H1 (cell line): ENCODE measurements around the gene ADH4. TPM values are rescaled to one million over a fixed set of nuclear protein-coding genes. Genes with fewer than 3 reads are reported as not detected.

Experiments used
- CTCF ChIA-PET: fragments of 300-600 bp; sonication (Branson Sonifier 250); formaldehyde crosslinking; loops from one replicate; lab custom pipeline; 2021; ENCODE audit not compliant: partially characterized antibody; lab: Charles Lee
- POLR2A ChIA-PET: fragments of 300-600 bp; sonication (Branson Sonifier 250); formaldehyde crosslinking; loops from one replicate; lab custom pipeline; 2021; ENCODE audit warnings: inconsistent platforms; ENCODE audit not compliant: partially characterized antibody; lab: Charles Lee
- DNase-seq, 2 experiments: peaks; one replicate each; pipeline versions ENCODE4 v3.0.0 to v3.0.0-alpha.2; 2010 to 2022; ENCODE audit warnings: low spot score in 2 of 2, low read depth in 1 of 2, mixed read lengths in 1 of 2
- FAIRE-seq: peaks from 2 replicates; lab custom pipeline; 2011; peaks lifted over from hg19 to GRCh38; lab: Jason Lieb, UNC
- H2AFZ ChIP-seq: 2 replicates; pipeline ENCODE4 v1.8.1; 2012; ENCODE audit warnings: low read length, inconsistent platforms
- H2AK5ac ChIP-seq: 2 replicates; pipeline ENCODE4 v1.6.1; 2013; ENCODE audit warnings: low read depth, low read length
- H2BK120ac ChIP-seq: replicated peaks from 2 replicates; pipeline ENCODE3; 2013; ENCODE audit warnings: low read depth, low read length, inconsistent platforms
- H2BK12ac ChIP-seq: 2 replicates; pipeline ENCODE4 v1.6.1; 2013; ENCODE audit warnings: low read depth, low read length
- H2BK15ac ChIP-seq: 2 replicates; pipeline ENCODE4 v1.6.1; 2013; ENCODE audit warnings: low read length
- H2BK20ac ChIP-seq: 2 replicates; pipeline ENCODE4 v1.6.1; 2013; ENCODE audit warnings: low read length
- H2BK5ac ChIP-seq: 2 replicates; pipeline ENCODE4 v1.6.1; 2013; ENCODE audit warnings: low read depth, low read length
- H3K14ac ChIP-seq: 2 replicates; pipeline ENCODE4 v1.6.1; 2013; ENCODE audit warnings: inconsistent platforms; ENCODE audit not compliant: insufficient read length
- H3K18ac ChIP-seq: 2 replicates; pipeline ENCODE4 v1.6.1; 2013; ENCODE audit warnings: low read length; ENCODE audit errors: extremely low read depth
- H3K23ac ChIP-seq: 2 replicates; pipeline ENCODE4 v1.6.1; 2013; ENCODE audit warnings: inconsistent platforms; ENCODE audit not compliant: insufficient read length
- H3K23me2 ChIP-seq: 2 replicates; pipeline ENCODE4 v1.6.1; 2013; ENCODE audit warnings: low read depth, low read length
- H3K27ac ChIP-seq: 2 replicates; pipeline ENCODE4 v1.6.1; 2011; ENCODE audit warnings: low read depth, low read length, inconsistent platforms
- H3K27me3 ChIP-seq, 4 experiments: replicated peaks in 1 of 4; 1 replicate in 1 of 4; 2 replicates in 3 of 4; pipeline versions ENCODE4 v1.6.1 to v1.8.1; 2011 to 2013; ENCODE audit warnings: low read length in 3 of 4, mild to moderate bottlenecking in 3 of 4, inconsistent platforms in 2 of 4, mixed read lengths in 2 of 4, moderate library complexity in 1 of 4; ENCODE audit not compliant: control insufficient read depth in 3 of 4, insufficient read depth in 3 of 4; ENCODE audit errors: extremely low read depth in 1 of 4
- H3K36me3 ChIP-seq, 4 experiments: 2 replicates each; pipeline versions ENCODE4 v1.6.1 to v1.8.1; 2011 to 2013; ENCODE audit warnings: mild to moderate bottlenecking in 4 of 4, low read length in 3 of 4, moderate library complexity in 2 of 4, control low read depth in 1 of 4, inconsistent platforms in 1 of 4; ENCODE audit not compliant: insufficient read depth in 4 of 4, control insufficient read depth in 2 of 4
- H3K4ac ChIP-seq: replicated peaks from 2 replicates; pipeline ENCODE3; 2013; ENCODE audit warnings: low read length, low read depth, mixed read lengths, inconsistent platforms; ENCODE audit not compliant: insufficient read length
- H3K4me1 ChIP-seq, 4 experiments: replicated peaks in 1 of 4; 1 replicate in 1 of 4; 2 replicates in 3 of 4; pipeline versions ENCODE4 v1.6.1 to v1.8.1; 2011 to 2013; ENCODE audit warnings: low read length in 3 of 4, inconsistent platforms in 2 of 4, mixed read lengths in 1 of 4; ENCODE audit not compliant: insufficient read depth in 4 of 4, control insufficient read depth in 3 of 4
- H3K4me2 ChIP-seq, 2 experiments: 2 replicates each; pipeline versions ENCODE4 v1.6.1 to v1.8.1; 2011 to 2013; ENCODE audit warnings: low read depth in 2 of 2, low read length in 2 of 2, control low read depth in 1 of 2, inconsistent platforms in 1 of 2, mild to moderate bottlenecking in 1 of 2; ENCODE audit not compliant: insufficient read depth in 1 of 2
- H3K4me3 ChIP-seq, 4 experiments: fragments of 200-600, 300-600 bp in 1 of 4; sonication (generic), shearing (Covaris generic), sonication (Bioruptor Twin) in 1 of 4; 2 replicates each; pipeline versions ENCODE4 v1.5.1 to v1.8.1; 2011 to 2016; ENCODE audit warnings: low read length in 4 of 4, low read depth in 3 of 4, control low read depth in 2 of 4, inconsistent platforms in 2 of 4, mild to moderate bottlenecking in 2 of 4, mixed read lengths in 1 of 4, moderate library complexity in 1 of 4; ENCODE audit not compliant: insufficient read depth in 2 of 4; ENCODE audit errors: extremely low read depth in 1 of 4
- H3K56ac ChIP-seq: replicated peaks from 2 replicates; pipeline ENCODE3; 2013; ENCODE audit warnings: low read depth, mild to moderate bottlenecking, mixed read lengths, low read length, inconsistent platforms; ENCODE audit not compliant: insufficient read length
- H3K79me1 ChIP-seq: 2 replicates; pipeline ENCODE4 v1.6.1; 2013; ENCODE audit warnings: low read depth, low read length, control low read depth
- H3K79me2 ChIP-seq, 2 experiments: 2 replicates each; pipeline versions ENCODE4 v1.6.1 to v1.8.1; 2012 to 2013; ENCODE audit warnings: low read length in 2 of 2, mild to moderate bottlenecking in 2 of 2, inconsistent platforms in 1 of 2; ENCODE audit not compliant: insufficient read depth in 2 of 2, control insufficient read depth in 1 of 2
- H3K9ac ChIP-seq, 4 experiments: replicated peaks in 1 of 4; 1 replicate in 1 of 4; 2 replicates in 3 of 4; pipeline versions ENCODE4 v1.6.1 to v1.8.1; 2011 to 2013; ENCODE audit warnings: low read depth in 3 of 4, low read length in 3 of 4, control low read depth in 2 of 4, mild to moderate bottlenecking in 2 of 4, moderate library complexity in 2 of 4, inconsistent platforms in 1 of 4; ENCODE audit errors: extremely low read depth in 1 of 4
- H3K9me3 ChIP-seq, 2 experiments: 2 replicates each; pipeline versions ENCODE4 v1.6.1 to v1.8.1; 2012 to 2013; ENCODE audit warnings: mild to moderate bottlenecking in 2 of 2, moderate library complexity in 2 of 2, control low read depth in 1 of 2, inconsistent platforms in 1 of 2, low read depth in 1 of 2, low read length in 1 of 2, mixed read lengths in 1 of 2; ENCODE audit not compliant: insufficient read depth in 2 of 2
- H4K20me1 ChIP-seq, 2 experiments: replicated peaks in 1 of 2; 2 replicates each; pipeline versions ENCODE3 to v1.8.1; 2011 to 2013; ENCODE audit warnings: inconsistent platforms in 2 of 2, low read length in 2 of 2, mild to moderate bottlenecking in 1 of 2; ENCODE audit not compliant: insufficient read depth in 2 of 2, control insufficient read depth in 1 of 2
- H4K5ac ChIP-seq: 2 replicates; pipeline ENCODE4 v1.6.1; 2013; ENCODE audit warnings: low read length, low read depth, mixed read lengths, inconsistent platforms; ENCODE audit not compliant: insufficient read length
- H4K8ac ChIP-seq: 2 replicates; pipeline ENCODE4 v1.8.0; 2013; ENCODE audit warnings: mild to moderate bottlenecking, moderate library complexity, low read length, inconsistent platforms; ENCODE audit not compliant: insufficient read depth; ENCODE audit errors: extremely low read depth
- H4K91ac ChIP-seq: replicated peaks from 2 replicates; pipeline ENCODE3; 2013; ENCODE audit warnings: low read length, mixed read lengths, inconsistent platforms; ENCODE audit not compliant: insufficient read length
- FOSL1 ChIP-seq: IDR thresholded peaks from 2 replicates; pipeline ENCODE4 v1.6.1; 2011; ENCODE audit warnings: mild to moderate bottlenecking, low read depth, low read length, moderate library complexity; ENCODE audit not compliant: insufficient read depth
- HDAC2 ChIP-seq, 2 experiments: fragments of 300-600 bp in 1 of 2; sonication (generic) in 1 of 2; IDR thresholded peaks; 2 replicates each; pipeline ENCODE4 v1.6.1; 2011 to 2012; ENCODE audit warnings: low read depth in 2 of 2, low read length in 2 of 2, mild to moderate bottlenecking in 2 of 2, moderate library complexity in 2 of 2, borderline replicate concordance in 1 of 2, inconsistent platforms in 1 of 2
- JUN ChIP-seq: IDR thresholded peaks from 2 replicates; pipeline ENCODE4 v1.6.1; 2011; ENCODE audit warnings: low read depth, mild to moderate bottlenecking, improper control_type of control experiment, low read length
- KDM4A ChIP-seq: IDR thresholded peaks from one replicate; pipeline ENCODE4 v1.7.1; 2012; ENCODE audit warnings: low read depth, mild to moderate bottlenecking, moderate library complexity, low read length, inconsistent platforms; ENCODE audit not compliant: severe bottlenecking
- NRF1 ChIP-seq: IDR thresholded peaks from 2 replicates; pipeline ENCODE4 v1.6.1; 2011; ENCODE audit warnings: mild to moderate bottlenecking, low read depth, low read length, improper control_type of control experiment
- POLR2A ChIP-seq, 2 experiments: IDR thresholded peaks; 1 replicate in 1 of 2; 2 replicates in 1 of 2; pipeline ENCODE4 v1.6.1; 2011; ENCODE audit warnings: low read depth in 2 of 2, low read length in 2 of 2, mild to moderate bottlenecking in 2 of 2; ENCODE audit errors: control extremely low read depth in 1 of 2
- RFX5 ChIP-seq: IDR thresholded peaks from 2 replicates; pipeline ENCODE4 v1.6.1; 2011; ENCODE audit warnings: low read depth, low read length, improper control_type of control experiment, borderline replicate concordance
- SP2 ChIP-seq: IDR thresholded peaks from 2 replicates; pipeline ENCODE4 v1.6.1; 2012; ENCODE audit warnings: mild to moderate bottlenecking, low read length, inconsistent platforms
- SRF ChIP-seq: IDR thresholded peaks from 2 replicates; pipeline ENCODE4 v1.6.1; 2011; ENCODE audit warnings: mild to moderate bottlenecking, low read depth, low read length, moderate library complexity
- WGBS, 2 experiments: shearing (Covaris generic) in 1 of 2; methylation state at CpG; one replicate each; pipeline versions ENCODE4 v1.1.6 to v1.1.7; 2013 to 2015; ENCODE audit warnings: low lambda C conversion rate in 2 of 2, mixed read lengths in 2 of 2, inconsistent platforms in 1 of 2, low coverage in 1 of 2, missing lambda C conversion rate in 1 of 2; ENCODE audit not compliant: insufficient replicate concordance in 2 of 2, insufficient coverage in 1 of 2, insufficient read length in 1 of 2; ENCODE audit errors: extremely low coverage in 1 of 2, missing lambda C conversion rate in 1 of 2; 5-methylcytosine and 5-hydroxymethylcytosine counted together
- polyA plus RNA-seq, 7 experiments: library from polyadenylated mRNA; depleted of rRNA in 3 of 7; stranded (reverse) in 5 of 7; unstranded in 2 of 7; fragments of >200 nt in 5 of 7; fragments of 200-250 nt in 2 of 7; gene quantifications; 1 replicate in 5 of 7; 2 replicates in 1 of 7; 4 replicates in 1 of 7; pipeline versions ENCODE4 v1.2.1 to v1.2.3, GENCODE V29; 2011 to 2013; ENCODE audit warnings: missing spikeins in 2 of 7, mixed read lengths in 2 of 7
- total RNA-seq: library from RNA; stranded (reverse); fragmentation: NEBNext Ultra II Directional; extraction: Animal tissue kit (Norgen Biotek cat#: 25700); gene quantifications from 2 replicates; pipeline ENCODE4 v1.2.1, GENCODE V29; 2021

The ADH4 gene
- total and polyA plus RNA-seq, 2 of the 8 experiments (the other 6 are each of a cell fraction or from before 2014, with no cell fraction given), result not detected

DNA sequence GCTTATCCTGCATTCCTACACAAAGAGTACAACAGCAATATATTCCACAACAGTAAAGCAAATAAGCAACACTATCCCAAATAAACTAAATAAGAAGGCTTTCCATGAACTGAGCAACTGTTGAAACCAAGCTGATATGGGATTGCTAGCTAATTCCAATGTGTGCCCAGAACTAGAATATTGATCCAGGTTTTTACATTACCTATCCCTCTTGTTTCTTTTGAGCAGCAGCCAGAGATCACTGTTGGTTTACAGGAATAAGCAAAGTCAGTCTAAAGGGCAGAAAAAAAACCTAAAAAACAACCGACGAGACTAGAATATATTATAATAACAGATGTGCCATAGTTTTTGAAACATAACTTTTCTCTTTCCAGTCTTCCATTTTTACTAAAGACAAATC is 22.4 kb upstream of the ADH4 start:
- FAIRE-seq, result no peak
- H2AFZ ChIP-seq, result no peak overlapping the region

More for the DNA sequence above, 22.4 kb upstream of the ADH4 start:
- no peak overlapping the region for H2BK120ac ChIP-seq
- no peak overlapping the region for H2BK5ac ChIP-seq
- H3K36me3 ChIP-seq, result no peaks in the 10 kb centered on the region
- ChIA-PET CTCF (interaction anchor here (0.7 kb wide), 1 partner anchor 36 kb away, joined by 3 read pairs; no protein-coding TSS in a partner anchor), POLR2A (no interaction called here)
- H3K79me2 ChIP-seq, result no peaks in the 10 kb centered on the region
- H3K56ac ChIP-seq, result no peak overlapping the region
- no peak overlapping the region for H3K23ac ChIP-seq
- H3K9ac ChIP-seq, result no peak overlapping the region
- TF ChIP-seq JUN, result no peak
- no peak for TF ChIP-seq HDAC2 (IDR thresholded peaks at IDR 0.05; ENCODE audit: borderline replicate concordance in 1 of 2, low read depth in 2 of 2, low read length in 2 of 2)
- no peak for TF ChIP-seq SP2
- no peak for TF ChIP-seq RFX5
- no peak for TF ChIP-seq NRF1
- TF ChIP-seq FOSL1, result no peak
- TF ChIP-seq SRF, result no peak
- TF ChIP-seq POLR2A (IDR thresholded peaks at IDR 0.05; ENCODE audit: control extremely low read depth in 1 of 2, low read depth in 2 of 2, low read length in 2 of 2), result no peak
- TF ChIP-seq KDM4A, result no peak
- no peak overlapping the region for H3K27ac ChIP-seq
- no peak overlapping the region for H2BK12ac ChIP-seq
- no peaks in the 10 kb centered on the region; a peak in 1 of 4 replicates for H3K9me3 ChIP-seq
- H3K23me2 ChIP-seq, result no peaks in the 10 kb centered on the region
- no peak overlapping the region for H3K4ac ChIP-seq
- H3K4me2 ChIP-seq, result no peak overlapping the region
- no peak overlapping the region for H3K18ac ChIP-seq
- H3K14ac ChIP-seq, result no peak overlapping the region
- no peak overlapping the region for H3K4me3 ChIP-seq
- H4K8ac ChIP-seq, result no peak overlapping the region
- no peaks in the 10 kb centered on the region for H3K4me1 ChIP-seq
- no peaks in the 10 kb centered on the region for H4K20me1 ChIP-seq
- DNase-seq, result no peak
- H4K5ac ChIP-seq, result no peak overlapping the region
- no peak overlapping the region for H4K91ac ChIP-seq
- H3K79me1 ChIP-seq, result no peaks in the 10 kb centered on the region
- no peak overlapping the region for H2BK20ac ChIP-seq
- no peaks in the 10 kb centered on the region for H3K27me3 ChIP-seq
- H2AK5ac ChIP-seq, result no peak overlapping the region
- WGBS, 2 experiments, result 90% methylated on average over 2 of the region's 2 CpGs; no CpG with 5 or more reads in 1 of the 2 experiments
- H2BK15ac ChIP-seq, result no peak overlapping the region
